WERI-Rb-1 (cell line): ENCODE data around the gene IQCF6.
A peak's percentile ranks its signal among the peaks of the same experiment; 100 is the strongest.

Source experiments
- DNase-seq: peaks from one replicate; pipeline ENCODE4 v3.0.0-alpha.2; 2020
- H3K27ac ChIP-seq: fragments of 250-450 bp; sonication (Bioruptor Pico); 2 replicates; pipeline ENCODE4 v1.5.1; 2020; ENCODE audit warnings: mild to moderate bottlenecking, moderate library complexity
- H3K27me3 ChIP-seq: fragments of 250-450 bp; sonication (Bioruptor Pico); 2 replicates; pipeline ENCODE4 v1.5.1; 2021; ENCODE audit warnings: mild to moderate bottlenecking, low read depth, moderate library complexity; ENCODE audit not compliant: insufficient read depth, severe bottlenecking
- H3K36me3 ChIP-seq: fragments of 250-450 bp; sonication (Bioruptor Pico); 2 replicates; pipeline ENCODE4 v1.5.1; 2020; ENCODE audit warnings: mild to moderate bottlenecking, moderate library complexity
- H3K4me3 ChIP-seq: 2 replicates; pipeline ENCODE4 v1.5.1; 2011; ENCODE audit warnings: low read depth, mild to moderate bottlenecking, control low read depth, low read length
- H3K9me3 ChIP-seq: fragments of 250-450 bp; sonication (Bioruptor Pico); 2 replicates; pipeline ENCODE4 v1.5.1; 2021; ENCODE audit warnings: mild to moderate bottlenecking, moderate library complexity; ENCODE audit not compliant: severe bottlenecking
- TF ChIP-seq, protein P1 (sequence below): IDR thresholded peaks from 2 replicates; pipeline ENCODE4 v1.5.1; 2011; ENCODE audit warnings: low read depth, mild to moderate bottlenecking, control low read depth, inconsistent platforms, low read length

The IQCF6 gene

DNA sequence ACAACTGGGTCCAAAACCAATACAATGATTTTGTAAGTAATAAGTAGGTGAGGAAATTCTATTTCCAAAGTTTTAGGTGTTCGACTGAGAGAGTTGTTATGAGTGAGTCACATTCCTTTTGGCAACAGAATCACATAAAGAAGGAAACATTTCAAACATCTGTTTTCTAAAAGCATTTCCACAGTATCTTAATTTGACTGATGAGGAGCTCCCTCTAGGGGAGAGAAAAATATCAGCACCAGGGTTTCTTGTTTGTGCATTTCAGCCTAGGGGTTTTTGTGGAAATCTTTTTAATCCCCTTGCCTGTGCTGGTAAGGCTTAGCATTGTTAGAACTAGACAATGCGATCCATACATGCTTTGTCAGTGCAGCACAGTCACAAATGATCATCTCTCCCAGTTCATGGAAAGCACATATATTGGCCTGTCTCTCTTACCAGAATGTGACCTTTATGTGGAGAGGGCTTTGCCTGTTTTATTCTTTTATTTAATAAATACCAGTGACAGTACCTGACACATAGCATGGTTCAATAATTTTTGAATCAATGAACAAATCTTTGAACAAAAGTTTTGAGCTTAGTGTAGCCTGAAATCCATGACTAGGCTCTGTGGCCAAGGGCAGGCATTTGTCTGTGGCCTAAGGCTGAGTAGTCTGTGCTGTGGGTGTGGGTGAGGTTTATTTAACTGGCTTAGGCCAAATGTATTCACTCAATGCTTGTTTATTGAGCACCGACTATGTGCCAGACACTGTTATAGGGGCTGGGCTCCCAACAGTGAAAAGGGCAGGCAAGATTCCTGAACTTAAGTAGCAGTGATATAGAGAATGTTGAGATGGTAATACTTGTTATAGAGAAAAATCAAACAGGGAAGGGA, 21.1 kb upstream of the IQCF6 start:
- Histone ChIP-seq H3K36me3 (no peaks in the 10 kb centered on the region), H3K27ac (0 out of 2 replicates have a peak overlapping the region, but pooled peaks have one; percentile 39), H3K9me3 (no peaks in the 10 kb centered on the region), H3K27me3 (no peaks in the 10 kb centered on the region), H3K4me3 (no peak overlapping the region)
- TF ChIP-seq, protein P1, sequence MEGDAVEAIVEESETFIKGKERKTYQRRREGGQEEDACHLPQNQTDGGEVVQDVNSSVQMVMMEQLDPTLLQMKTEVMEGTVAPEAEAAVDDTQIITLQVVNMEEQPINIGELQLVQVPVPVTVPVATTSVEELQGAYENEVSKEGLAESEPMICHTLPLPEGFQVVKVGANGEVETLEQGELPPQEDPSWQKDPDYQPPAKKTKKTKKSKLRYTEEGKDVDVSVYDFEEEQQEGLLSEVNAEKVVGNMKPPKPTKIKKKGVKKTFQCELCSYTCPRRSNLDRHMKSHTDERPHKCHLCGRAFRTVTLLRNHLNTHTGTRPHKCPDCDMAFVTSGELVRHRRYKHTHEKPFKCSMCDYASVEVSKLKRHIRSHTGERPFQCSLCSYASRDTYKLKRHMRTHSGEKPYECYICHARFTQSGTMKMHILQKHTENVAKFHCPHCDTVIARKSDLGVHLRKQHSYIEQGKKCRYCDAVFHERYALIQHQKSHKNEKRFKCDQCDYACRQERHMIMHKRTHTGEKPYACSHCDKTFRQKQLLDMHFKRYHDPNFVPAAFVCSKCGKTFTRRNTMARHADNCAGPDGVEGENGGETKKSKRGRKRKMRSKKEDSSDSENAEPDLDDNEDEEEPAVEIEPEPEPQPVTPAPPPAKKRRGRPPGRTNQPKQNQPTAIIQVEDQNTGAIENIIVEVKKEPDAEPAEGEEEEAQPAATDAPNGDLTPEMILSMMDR = peak; percentile 61
- DNase-seq = peak; percentile 55

DNA sequence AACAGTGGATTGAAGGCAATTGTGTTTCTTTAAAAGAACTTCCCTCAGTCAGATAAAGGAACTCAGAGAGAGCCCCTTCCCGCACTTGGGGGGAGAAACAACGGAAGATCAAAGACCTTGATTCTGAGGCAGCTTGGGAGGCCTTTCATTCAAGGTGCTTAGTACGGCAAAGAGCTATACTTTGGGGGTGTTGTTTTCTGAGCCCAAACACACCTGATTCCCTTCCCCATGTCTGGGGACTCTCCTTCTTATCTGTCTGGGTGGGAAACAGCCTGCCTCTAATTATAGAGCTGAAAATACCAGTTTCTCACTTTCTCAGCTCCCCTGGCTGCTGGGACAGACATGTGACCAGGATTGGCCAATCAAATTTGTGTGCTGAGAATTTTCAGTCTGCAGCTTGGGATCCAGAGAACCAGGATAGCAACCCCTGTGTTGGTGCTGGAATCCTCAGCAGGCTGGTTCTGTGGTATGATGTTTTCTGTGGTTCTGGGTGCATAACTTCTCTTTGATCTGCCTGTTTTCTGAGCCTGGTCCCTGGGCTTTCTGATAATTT, 19.4 kb upstream of the IQCF6 start:
- H3K4me3 ChIP-seq = peak overlapping the region; percentile 2; the same call in 1 of the 2 replicates
- no peaks in the 10 kb centered on the region for H3K36me3 ChIP-seq
- no peak for DNase-seq
- TF ChIP-seq, protein P1 = no peak
- no peaks in the 10 kb centered on the region for H3K9me3 ChIP-seq
- H3K27ac ChIP-seq = no peak overlapping the region
- H3K27me3 ChIP-seq = no peaks in the 10 kb centered on the region

DNA sequence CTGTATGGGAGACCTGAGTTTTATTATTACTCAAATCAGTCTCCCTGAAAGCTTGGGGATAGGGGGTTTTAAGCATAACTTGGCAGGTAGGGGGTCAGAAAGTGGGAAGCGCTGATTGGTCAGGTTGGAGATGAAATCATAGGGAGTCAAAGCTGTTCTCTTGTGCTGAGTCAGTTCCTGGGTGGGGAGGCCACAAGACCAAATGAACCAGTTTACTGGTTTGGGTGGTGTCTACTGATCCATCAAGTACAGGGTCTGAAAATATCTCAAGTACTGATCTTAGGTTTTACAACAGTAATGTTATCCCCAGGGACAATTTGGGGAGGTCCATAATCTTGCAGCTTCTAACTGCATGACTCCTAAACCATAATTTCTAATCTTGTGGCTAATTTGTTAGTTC, 17.8 kb upstream of the IQCF6 start:
- TF ChIP-seq, protein P1 = no peak
- no peak overlapping the region for H3K27ac ChIP-seq

DNA sequence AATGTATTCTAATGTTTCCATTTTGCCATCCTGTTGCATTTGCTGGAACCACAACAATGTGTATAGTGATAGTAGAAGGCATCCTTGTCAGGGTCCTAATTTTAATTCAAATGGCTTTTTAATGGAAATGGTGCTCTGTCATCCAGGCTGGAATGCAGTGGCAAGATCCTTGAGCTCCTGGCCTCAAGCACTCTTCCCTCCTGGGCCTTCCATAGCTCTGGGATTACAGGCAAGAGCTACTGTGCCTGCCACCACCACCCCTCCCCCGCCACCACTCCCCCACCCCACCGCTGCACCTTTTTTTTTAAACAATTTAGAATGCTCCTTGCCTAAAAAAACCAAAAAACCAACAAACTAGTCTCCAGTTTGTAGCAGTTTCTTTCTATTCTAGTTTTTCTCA, 15.2 kb upstream of the IQCF6 start:
- TF ChIP-seq, protein P1 = no peak
- H3K4me3 ChIP-seq = no peak overlapping the region
- no peaks in the 10 kb centered on the region for H3K36me3 ChIP-seq
- DNase-seq = no peak
- H3K27me3 ChIP-seq = no peaks in the 10 kb centered on the region
- H3K27ac ChIP-seq = no peak overlapping the region
- H3K9me3 ChIP-seq = no peaks in the 10 kb centered on the region

More for the DNA sequence above, 17.8 kb upstream of the IQCF6 start:
- H3K36me3 ChIP-seq = no peaks in the 10 kb centered on the region
- no peaks in the 10 kb centered on the region for H3K27me3 ChIP-seq
- no peaks in the 10 kb centered on the region for H3K9me3 ChIP-seq
- DNase-seq = no peak
- H3K4me3 ChIP-seq = no peak overlapping the region

DNA sequence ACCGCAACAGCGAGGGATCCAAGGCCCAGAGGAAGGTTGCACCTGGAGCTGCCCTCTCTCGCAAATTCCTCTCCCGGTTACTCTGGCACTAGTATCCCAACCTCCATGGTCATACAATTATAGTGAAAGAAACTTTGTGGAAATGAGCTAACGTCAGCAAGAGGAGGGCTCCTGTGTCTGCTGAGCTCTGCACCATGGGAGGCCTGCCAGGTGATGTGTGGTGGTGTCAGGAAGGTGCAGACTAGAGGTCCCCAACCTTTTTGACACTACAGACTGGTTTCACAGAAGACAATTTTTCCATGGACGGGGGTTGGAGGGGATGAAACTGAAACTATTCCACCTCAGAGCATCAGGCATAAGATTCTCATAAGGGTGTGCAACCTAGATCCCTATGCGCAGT, 13.2 kb upstream of the IQCF6 start:
- Histone ChIP-seq H3K27me3 (no peaks in the 10 kb centered on the region), H3K27ac (no peak overlapping the region), H3K4me3 (no peak overlapping the region), H3K9me3 (no peaks in the 10 kb centered on the region), H3K36me3 (no peaks in the 10 kb centered on the region)
- no peak for DNase-seq
- TF ChIP-seq, protein P1 = no peak
